T-helper 1 cell treated with Interleukin-12 subunit alpha and Interleukin-12 subunit beta and Interleukin-4 antibody, amounts not matched to agents 30 μg/mL and 1 μg/mL, for 36 hours (primary cell): ENCODE data around the gene UTP11.

Experiments
- H3K27ac Mint-ChIP-seq: one replicate; pipeline ENCODE4 v1.8.0; 2021; ENCODE audit warnings: mild to moderate bottlenecking, mixed read lengths
- H3K27me3 Mint-ChIP-seq: one replicate; pipeline ENCODE4 v1.8.0; 2021; ENCODE audit warnings: low read depth, mixed read lengths
- H3K36me3 Mint-ChIP-seq: one replicate; pipeline ENCODE4 v1.8.0; 2021; ENCODE audit warnings: low read depth, mixed read lengths
- H3K4me1 Mint-ChIP-seq: one replicate; pipeline ENCODE4 v1.8.0; 2021; ENCODE audit warnings: low read depth, mixed read lengths
- H3K4me3 Mint-ChIP-seq: one replicate; pipeline ENCODE4 v1.8.0; 2021; ENCODE audit warnings: mild to moderate bottlenecking, moderate library complexity, mixed read lengths
- H3K9me3 Mint-ChIP-seq: one replicate; pipeline ENCODE4 v1.8.0; 2021; ENCODE audit warnings: mixed read lengths

Gene UTP11

DNA sequence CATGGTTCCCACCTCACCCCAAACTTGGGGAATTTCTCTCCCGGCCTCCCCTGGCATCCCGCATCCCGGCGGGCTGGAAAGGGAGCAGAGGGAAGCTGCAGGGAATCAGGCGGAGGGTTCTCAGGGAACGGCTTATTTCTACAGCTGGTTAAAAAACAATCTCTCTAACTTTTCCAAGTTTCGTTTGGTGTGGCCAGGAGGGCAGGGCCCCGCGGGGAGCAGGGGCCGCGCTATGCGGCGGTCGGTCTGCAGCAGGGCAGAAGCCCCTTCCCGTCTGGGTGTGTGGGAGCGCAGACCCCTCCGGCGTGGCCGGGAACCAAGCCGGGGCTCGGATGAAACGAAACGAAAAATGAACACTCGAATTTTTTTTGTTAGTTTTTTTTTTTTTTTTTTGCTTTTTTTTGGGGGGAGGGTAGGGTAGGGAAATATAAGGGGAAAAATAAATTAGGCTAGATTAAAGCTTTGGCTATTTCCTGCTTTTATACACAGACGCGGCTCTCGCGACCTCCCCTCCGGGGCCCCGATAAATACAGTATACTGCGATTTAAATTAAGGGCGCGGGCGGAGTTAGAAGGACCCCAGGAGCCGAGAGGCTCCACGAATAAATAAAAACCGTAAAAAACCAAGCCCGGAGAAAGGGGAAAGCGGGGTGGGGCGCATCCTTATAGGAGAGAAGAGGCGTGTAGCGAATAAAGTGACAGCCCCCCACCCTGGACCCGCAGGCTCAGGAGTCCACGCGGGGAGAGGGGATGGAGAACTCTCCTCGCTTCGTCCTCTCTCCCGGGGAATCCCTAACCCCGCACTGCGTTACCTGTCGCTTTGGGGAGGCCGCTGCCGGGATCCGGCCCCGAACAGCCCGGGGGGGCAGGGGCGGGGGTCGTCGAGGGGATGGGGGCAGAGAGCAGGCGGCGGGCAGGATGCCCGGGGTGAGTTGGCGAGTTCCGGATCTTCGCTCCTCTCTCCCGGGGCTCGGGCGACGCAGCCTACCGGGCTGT lies 32.0 kb downstream of the UTP11 start:
- Mint-ChIP-seq H3K36me3 (no peaks in the 10 kb centered on the region), H3K4me3 (peak overlapping the region; percentile 69), H3K27ac (no peak overlapping the region), H3K27me3 (peaks cover 75% of the 10 kb centered on the region), H3K4me1 (no peaks in the 10 kb centered on the region), H3K9me3 (no peaks in the 10 kb centered on the region)

DNA sequence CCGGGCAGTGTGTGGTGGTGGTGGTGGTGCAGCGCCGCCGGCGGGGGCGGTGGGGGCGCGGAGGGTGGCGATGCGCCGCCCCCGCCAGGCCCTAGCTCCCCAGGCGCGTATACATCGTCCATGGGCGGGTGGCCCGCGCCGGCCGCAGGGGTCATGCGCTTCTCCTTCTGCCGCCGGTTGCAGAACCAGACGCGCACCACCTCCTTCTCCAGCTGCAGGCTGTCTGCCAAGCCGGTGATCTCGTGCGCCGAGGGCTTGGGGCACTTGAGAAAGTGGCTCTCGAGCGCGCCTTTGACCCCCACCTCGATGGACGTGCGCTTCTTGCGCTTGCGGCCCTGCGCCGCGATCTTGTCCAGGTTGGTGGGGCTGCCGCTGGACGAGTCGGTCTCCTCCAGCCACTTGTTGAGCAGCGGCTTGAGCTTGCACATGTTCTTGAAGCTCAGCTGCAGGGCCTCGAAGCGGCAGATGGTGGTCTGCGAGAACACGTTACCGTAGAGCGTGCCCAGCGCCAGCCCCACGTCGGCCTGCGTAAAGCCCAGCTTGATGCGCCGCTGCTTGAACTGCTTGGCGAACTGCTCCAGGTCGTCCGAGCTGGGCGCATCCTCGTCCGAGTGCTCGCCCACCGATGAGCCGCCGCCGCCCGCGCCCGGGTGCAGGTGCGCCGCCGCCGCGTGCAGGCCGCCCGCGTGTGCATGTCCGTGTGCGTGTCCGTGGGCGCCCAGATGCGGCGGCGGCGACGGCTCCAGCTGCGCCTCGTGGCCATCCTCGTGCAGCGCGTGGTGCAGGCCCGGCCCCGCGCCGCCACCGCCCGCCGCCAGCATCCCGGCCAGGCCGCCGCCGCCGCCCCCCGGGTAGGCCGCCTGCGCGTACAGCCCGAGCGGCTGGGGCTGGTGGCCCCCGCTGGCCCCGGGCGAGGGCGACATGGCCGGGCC lies 33.1 kb downstream of the UTP11 start:
- Mint-ChIP-seq H3K36me3 (no peaks in the 10 kb centered on the region), H3K4me3 (no peak overlapping the region), H3K27ac (no peak overlapping the region), H3K9me3 (no peaks in the 10 kb centered on the region), H3K27me3 (peaks cover 68% of the 10 kb centered on the region), H3K4me1 (no peaks in the 10 kb centered on the region)

DNA sequence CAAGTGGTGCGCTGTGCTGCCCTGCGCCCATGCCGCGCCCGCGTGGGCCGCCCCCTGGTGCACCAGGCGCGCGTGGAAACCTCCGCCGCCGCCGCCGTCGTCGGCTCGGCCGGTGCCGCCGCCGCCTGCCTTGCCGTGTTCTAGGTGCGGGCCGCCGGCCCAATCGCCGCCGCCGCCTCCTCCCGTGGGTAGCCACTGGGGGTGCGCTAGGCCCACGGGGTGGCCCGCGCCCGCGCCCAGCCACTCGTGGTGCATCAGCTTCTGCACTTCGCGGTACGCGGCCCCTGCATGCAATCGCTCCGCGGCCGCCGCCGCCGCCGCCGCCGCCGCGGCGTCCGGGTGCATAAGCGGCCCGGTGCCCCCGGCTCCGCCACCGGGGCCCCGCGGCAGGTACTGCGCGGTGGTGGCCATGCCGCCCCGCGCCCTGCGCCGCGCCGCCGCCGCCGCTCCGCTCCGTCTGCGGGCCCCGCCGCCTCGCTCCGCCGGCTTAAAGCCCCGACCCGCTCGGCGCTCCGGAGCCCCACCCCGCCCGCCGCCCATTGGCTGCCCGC lies 33.9 kb downstream of the UTP11 start, which contains the start of gene POU3F1:
POU3F1 (minus strand) TSS at position 461 of the 551 bp plus-strand sequence; CDS start at position 411, 50 bp downstream.
- peaks cover 61% of the 10 kb centered on the region for H3K27me3 Mint-ChIP-seq
- H3K27ac Mint-ChIP-seq = no peak within 1 kb of the TSS
- H3K9me3 Mint-ChIP-seq = no peaks in the 10 kb centered on the region
- H3K4me3 Mint-ChIP-seq = peak within 1 kb of the TSS; percentile 70
- no peaks in the 10 kb centered on the region for H3K36me3 Mint-ChIP-seq
- H3K4me1 Mint-ChIP-seq = no peaks in the 10 kb centered on the region

DNA sequence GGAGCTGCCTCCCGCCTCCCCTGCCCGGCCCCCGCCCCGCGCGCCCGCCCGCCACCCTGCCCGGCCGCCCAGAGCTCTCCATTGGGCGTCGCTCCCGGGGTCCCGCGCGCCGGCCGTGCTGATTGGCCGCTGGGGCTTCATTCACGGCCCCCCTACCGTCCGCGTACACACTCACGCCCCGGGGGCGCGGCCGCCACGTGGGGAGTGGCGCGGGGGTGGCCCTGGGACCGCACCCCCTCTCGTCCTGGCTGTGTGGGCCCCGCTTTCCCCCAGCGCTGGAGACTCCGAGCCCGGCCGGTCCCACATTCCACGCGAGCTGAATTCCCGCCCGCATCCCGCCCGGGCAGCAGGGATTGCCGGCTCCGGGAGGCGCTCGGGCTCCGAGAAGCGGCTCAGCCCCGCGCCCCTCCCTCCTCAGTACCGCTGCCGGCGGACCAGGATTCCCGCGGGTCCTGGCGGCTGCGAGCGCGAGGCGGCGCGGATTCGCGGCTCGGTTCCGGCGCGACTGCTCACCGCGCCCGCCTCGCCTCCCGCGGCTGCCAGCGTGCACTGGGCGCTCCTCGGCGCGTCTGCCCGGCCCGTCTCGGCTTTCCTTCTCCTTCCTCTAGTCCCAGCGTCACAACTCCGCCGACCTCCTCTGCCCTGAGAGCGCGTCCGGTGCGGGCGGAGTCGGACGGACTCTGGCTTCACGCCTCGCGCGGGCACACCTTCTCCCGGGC lies 34.5 kb downstream of the UTP11 start:
- H3K36me3 Mint-ChIP-seq = no peaks in the 10 kb centered on the region
- no peak overlapping the region for H3K27ac Mint-ChIP-seq
- H3K27me3 Mint-ChIP-seq = peaks cover 55% of the 10 kb centered on the region
- no peaks in the 10 kb centered on the region for H3K4me1 Mint-ChIP-seq
- H3K9me3 Mint-ChIP-seq = no peaks in the 10 kb centered on the region
- peak overlapping the region; percentile 70 for H3K4me3 Mint-ChIP-seq

DNA sequence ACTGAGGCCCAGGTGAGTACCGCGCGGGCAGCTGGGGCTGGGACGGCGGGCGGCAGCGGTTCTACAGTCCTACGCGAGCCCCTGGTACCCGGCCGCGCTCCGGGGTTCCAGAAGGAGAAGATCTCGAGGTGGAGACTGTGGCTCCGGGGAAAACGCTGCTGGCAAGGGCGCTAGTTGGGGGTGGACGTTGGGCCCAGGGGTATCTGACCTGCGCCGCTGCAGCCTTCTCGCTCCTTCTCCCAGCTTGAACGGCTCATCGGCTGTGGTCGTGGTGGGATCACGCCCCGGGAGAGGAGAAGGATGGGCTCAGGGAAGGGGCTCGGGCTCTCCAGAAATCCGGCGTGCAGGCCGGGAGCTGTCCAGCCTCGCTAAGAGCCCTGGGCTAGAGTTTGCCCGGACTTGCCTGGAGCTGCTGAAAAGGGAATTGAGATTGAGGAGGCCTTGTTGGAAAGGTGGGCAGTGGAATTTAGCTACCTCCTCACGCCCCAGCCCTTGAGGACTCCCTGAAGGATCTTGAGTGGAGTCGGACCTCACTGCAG lies 35.1 kb downstream of the UTP11 start:
- Mint-ChIP-seq H3K27me3 (peaks cover 49% of the 10 kb centered on the region), H3K4me1 (peaks cover 1% of the 10 kb centered on the region), H3K36me3 (no peaks in the 10 kb centered on the region), H3K27ac (no peak overlapping the region), H3K9me3 (no peaks in the 10 kb centered on the region), H3K4me3 (peak overlapping the region; percentile 70)

DNA sequence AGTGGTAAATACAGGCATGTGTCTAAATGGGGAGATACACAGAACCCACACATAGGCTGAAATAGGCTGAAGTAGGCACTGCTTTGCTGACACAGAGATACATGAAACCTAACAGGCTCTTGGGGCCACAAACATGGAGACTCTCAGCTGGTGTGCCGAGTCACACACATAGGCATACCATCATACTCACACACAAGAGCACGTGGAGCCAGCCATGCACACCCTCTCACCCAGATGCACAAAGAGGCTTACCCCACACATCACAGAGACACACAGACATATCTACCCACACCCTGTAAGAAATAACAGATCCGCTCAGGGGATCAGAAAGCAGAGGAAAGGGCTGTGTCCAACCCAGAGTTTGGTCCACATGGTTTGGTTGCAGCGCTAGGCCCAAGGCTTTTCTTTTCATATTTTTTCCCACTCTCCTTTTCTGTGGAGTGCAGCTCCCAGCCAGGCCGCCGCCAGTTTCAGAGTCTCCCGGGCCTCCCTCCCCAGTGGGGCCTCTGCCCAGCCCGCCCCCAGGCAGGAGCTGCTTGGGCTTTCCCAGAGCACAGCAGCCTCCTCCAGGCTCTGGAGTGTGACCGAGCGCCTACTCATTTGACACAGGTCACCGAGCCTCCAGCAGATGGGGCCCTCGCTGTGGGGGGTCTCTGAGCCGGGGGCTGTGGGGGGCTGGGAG lies 38.0 kb downstream of the UTP11 start:
- H3K9me3 Mint-ChIP-seq = no peaks in the 10 kb centered on the region
- H3K4me1 Mint-ChIP-seq = peaks cover 6% of the 10 kb centered on the region
- H3K4me3 Mint-ChIP-seq = no peak overlapping the region
- H3K27me3 Mint-ChIP-seq = peaks cover 30% of the 10 kb centered on the region
- H3K36me3 Mint-ChIP-seq = no peaks in the 10 kb centered on the region
- H3K27ac Mint-ChIP-seq = no peak overlapping the region

DNA sequence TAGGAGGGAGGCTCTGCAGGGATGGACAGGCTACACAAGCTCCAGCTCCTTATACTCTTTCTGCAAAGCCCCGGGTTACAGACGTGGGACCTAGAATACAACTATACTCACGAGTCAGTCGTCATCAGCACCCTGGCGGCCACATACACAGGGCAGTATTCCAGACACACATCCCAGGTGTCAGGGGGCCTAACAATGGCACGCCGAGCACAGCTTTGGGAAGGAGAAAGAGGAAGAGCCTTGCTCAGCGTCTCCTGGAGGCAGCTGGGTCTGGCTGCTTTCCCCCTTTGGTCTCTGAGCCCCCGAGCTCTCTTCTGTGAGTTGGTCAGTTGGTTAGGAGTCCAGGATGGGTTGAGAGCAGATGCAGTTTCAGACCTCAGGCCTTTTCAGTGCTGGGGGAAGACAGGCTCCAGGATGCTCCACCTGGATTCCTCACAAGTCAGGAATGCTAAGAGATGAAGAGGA lies 38.6 kb downstream of the UTP11 start:
- H3K9me3 Mint-ChIP-seq = no peaks in the 10 kb centered on the region
- H3K4me3 Mint-ChIP-seq = no peak overlapping the region
- peaks cover 34% of the 10 kb centered on the region for H3K27me3 Mint-ChIP-seq
- H3K27ac Mint-ChIP-seq = no peak overlapping the region
- peaks cover 6% of the 10 kb centered on the region for H3K4me1 Mint-ChIP-seq
- no peaks in the 10 kb centered on the region for H3K36me3 Mint-ChIP-seq

DNA sequence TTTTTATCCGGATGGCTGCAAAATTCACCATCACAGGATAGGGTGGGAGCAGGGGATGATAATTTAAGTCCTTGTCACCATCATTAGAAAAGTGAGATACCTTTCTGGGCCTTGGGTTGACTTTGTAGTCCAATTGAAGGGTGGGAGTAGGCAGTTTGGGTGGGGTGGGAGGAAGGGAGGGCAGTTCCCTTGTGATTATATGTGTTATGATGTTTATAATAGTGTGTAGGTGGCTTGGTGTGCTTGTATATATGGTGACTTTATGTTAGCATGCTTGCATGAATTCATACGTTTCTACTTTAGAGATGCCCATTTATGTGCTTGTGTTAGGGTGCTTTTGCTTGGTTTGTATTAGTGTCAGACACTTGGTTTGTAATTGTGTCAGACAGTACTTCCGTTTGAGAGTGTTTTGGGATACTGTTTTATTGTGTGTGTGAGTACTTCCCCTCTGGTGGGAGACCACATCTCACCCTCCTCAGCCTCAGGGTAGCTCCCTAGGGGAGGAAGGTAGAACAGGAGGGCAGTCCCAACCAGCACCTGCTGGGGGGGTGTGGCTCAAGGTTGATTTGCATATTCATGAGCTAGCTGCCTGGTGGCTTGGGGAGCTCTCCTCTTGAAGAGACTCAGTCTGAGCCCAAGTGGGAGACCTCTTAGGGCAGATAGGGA lies 40.3 kb downstream of the UTP11 start:
- Mint-ChIP-seq H3K4me1 (peaks cover 6% of the 10 kb centered on the region), H3K27ac (no peak overlapping the region), H3K9me3 (no peaks in the 10 kb centered on the region), H3K36me3 (no peaks in the 10 kb centered on the region), H3K27me3 (peaks cover 27% of the 10 kb centered on the region), H3K4me3 (no peak overlapping the region)

DNA sequence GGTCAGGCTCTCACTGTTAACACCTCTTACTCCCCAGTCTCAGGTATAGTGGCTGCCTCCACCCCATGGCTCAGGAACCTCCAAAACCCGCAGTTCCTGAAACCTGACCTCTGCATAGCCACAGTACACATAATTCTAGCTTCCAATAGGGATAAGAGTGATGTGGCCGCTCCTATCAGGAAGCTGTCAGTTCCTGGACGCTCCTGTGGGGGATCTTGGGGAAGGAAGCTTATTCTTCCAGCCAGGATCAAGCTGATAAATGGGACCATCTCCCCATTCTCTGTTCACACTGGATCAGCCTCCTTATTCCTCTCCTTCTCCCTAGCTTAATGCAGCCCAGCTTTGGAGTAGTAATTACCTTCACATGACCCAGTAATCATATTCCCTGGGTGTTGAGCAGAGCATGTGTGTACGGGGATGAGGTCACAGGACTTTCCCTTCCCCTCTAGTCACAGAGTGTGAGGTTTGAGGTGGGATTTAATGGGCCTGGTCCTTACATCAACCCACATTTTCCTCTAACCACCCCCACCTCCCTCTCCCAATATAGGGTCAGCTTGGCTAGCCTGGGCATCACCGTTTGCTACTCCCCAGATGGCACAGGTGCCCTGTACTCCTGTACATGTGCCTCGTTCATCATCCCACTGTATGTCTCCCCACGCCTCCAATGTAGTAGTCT lies 41.0 kb downstream of the UTP11 start:
- H3K4me3 Mint-ChIP-seq = no peak overlapping the region
- no peaks in the 10 kb centered on the region for H3K36me3 Mint-ChIP-seq
- H3K9me3 Mint-ChIP-seq = no peaks in the 10 kb centered on the region
- peaks cover 6% of the 10 kb centered on the region for H3K4me1 Mint-ChIP-seq
- no peak overlapping the region for H3K27ac Mint-ChIP-seq
- H3K27me3 Mint-ChIP-seq = peaks cover 20% of the 10 kb centered on the region

DNA sequence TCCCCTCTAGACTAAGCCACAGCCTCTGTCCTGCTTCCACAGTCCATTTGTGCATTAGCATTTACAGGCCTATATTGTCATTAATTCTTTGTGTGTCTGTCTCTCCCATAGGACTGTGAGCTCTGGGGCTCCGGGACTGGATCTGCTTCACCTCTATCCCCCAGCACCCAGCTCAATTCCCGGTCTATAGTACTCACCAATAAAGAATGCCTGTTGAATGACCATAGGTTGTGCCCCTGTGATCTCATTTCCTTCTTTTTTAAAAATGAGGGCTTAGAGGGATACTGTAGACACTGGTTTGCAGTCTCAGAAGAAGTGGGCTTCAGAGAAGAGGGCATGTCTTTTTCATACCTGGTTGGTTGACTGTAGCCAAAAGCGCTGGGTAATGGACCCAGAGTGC lies 42.9 kb downstream of the UTP11 start:
- Mint-ChIP-seq H3K36me3 (no peaks in the 10 kb centered on the region), H3K4me3 (no peak overlapping the region), H3K27me3 (peaks cover 11% of the 10 kb centered on the region), H3K27ac (no peak overlapping the region), H3K4me1 (peaks cover 6% of the 10 kb centered on the region), H3K9me3 (no peaks in the 10 kb centered on the region)

DNA sequence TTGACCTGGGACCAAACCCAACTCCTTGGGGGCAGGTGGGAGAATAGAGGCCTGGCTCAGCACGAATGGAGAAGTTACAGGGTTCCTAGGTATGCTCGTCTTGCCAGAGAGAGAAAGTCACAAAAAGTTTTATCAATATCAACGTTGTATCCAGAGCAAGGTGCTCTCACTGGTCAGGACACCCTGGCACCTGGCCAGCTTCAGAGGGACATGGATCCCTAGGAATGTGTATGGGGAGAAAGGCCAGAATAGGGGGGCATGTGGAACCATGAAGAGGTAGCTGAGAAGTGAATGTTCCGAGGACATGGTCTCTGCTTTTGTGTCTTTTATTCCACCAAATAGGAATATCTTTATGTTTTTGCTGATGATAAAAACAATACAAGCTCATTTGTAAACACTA lies 43.4 kb downstream of the UTP11 start:
- no peak overlapping the region for H3K27ac Mint-ChIP-seq
- H3K36me3 Mint-ChIP-seq = no peaks in the 10 kb centered on the region
- H3K9me3 Mint-ChIP-seq = no peaks in the 10 kb centered on the region
- H3K27me3 Mint-ChIP-seq = peaks cover 11% of the 10 kb centered on the region
- no peak overlapping the region for H3K4me3 Mint-ChIP-seq
- peaks cover 6% of the 10 kb centered on the region for H3K4me1 Mint-ChIP-seq

DNA sequence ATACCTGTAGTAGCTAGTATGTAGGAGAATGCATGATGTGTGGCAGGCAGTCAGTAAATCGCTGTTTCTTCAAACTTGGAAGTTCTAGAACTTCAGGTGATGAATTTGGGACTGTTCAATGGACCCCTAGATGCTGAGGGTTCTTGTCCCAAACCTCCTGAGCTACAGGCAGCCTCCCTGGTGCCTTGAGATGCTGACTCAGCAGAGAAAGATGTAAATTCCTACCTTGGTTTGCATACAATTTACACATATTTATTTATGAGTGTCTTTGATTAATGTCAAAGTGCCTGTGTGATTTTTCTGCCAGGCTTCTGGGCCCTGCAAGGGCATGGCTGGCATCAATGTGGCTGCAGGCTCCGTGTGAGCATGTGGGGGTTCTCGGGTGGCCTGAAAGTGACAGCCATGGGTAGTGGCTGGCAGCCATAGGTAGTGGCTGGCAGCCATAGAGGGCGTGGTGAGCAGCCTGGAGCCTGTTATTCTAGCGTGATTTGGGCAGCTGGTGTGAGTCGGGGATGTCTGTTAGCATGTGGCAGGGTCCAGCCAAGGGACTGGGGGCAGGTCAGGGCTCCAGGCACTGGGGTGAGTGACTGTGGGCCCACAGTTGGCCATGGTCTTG lies 47.2 kb downstream of the UTP11 start:
- no peaks in the 10 kb centered on the region for H3K4me1 Mint-ChIP-seq
- peaks cover 15% of the 10 kb centered on the region for H3K27me3 Mint-ChIP-seq
- no peaks in the 10 kb centered on the region for H3K36me3 Mint-ChIP-seq
- no peaks in the 10 kb centered on the region for H3K9me3 Mint-ChIP-seq
- no peak overlapping the region for H3K4me3 Mint-ChIP-seq
- H3K27ac Mint-ChIP-seq = no peak overlapping the region
